Measurements from ENCODE around the gene RPS3A. TPM values are rescaled to one million over a fixed set of nuclear protein-coding genes. Genes with fewer than 3 reads are reported as not detected.

RPS3A gene
- total RNA-seq, 2 experiments from 2014 or later, result 3,925 to 4,071 TPM

DNA sequence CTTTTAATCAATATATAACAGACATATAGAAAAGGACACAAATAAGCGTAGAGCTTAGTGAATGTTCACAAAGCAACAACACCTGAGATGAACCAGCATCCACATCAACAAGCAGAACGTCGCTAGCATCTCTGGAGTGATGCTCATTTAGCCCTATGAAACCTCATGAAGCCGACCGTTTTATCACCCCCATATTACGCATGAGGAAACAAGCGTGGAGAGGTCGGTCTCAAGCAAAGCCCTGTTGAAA is 524 bp upstream of the RPS3A start:
- ATAC-seq (ENCODE audit: poor library complexity), result no peak

DNA sequence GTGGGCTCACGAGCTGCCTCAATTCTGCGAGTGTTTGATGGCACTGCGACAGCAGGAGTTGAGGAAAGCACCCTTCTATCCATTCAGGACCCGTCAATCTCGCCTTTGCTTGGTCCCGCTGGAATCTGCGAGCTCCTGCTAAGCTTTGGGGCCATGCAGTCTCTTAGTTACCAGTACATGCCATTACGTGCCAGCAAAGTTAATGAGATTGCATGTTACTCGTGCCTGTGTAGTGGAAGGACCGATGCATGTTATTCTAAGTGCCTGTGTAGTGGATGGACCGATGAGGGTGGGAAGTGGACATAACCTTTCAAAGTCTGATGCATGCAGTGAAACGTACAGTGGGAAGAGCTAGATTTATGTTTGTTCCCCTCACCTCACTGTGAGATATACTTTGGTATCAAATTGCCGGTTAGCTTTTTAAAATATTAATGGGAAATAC is 569 bp downstream of the RPS3A start:
- intact Hi-C loops (cut with DNase I, micrococcal nuclease), result loop anchor here (1.0 to 5.0 kb wide), 6 partner anchors 85 to 1679 kb away; partner anchors contain the start of genes FBXW7 (in 2 of the 2), LRBA (in 2 of the 2), ARFIP1 (in 1 of the 2) and FHIP1A (in 1 of the 2)
- no peak for ATAC-seq (ENCODE audit: poor library complexity)
- H3K36me3 Mint-ChIP-seq (ENCODE audit: low read depth), result peaks cover 59% of the 10 kb centered on the region

More for the DNA sequence above, 524 bp upstream of the RPS3A start:
- DNase-seq, result no peak
- Mint-ChIP-seq H3K4me3 (peak overlapping the region; percentile 87), H3K27me3 (no peaks in the 10 kb centered on the region), H3K36me3 (ENCODE audit: low read depth) (peaks cover 48% of the 10 kb centered on the region), H3K27ac (peak overlapping the region; percentile 88), H3K4me1 (ENCODE audit: low read depth) (peaks cover 33% of the 10 kb centered on the region), H3K9me3 (no peaks in the 10 kb centered on the region)
- Histone ChIP-seq H3K9me3 (ENCODE audit: control insufficient read depth in 1 of 2, insufficient read depth in 1 of 2, low read length in 2 of 2) (no peaks in the 10 kb centered on the region), H3K4me3 (ENCODE audit: low read length) (peak overlapping the region; percentile 74), H3K27me3 (ENCODE audit: control insufficient read depth in 1 of 2, insufficient read depth in 2 of 2, low read length in 2 of 2) (no peaks in the 10 kb centered on the region), H3K4me1 (ENCODE audit: insufficient read depth, low read length) (peaks cover 26% of the 10 kb centered on the region), H3K27ac (ENCODE audit: low read depth in 1 of 2, low read length in 2 of 2) (peak overlapping the region; percentile 82 to 97), H3K36me3 (ENCODE audit: insufficient read depth, low read length) (peaks cover 35% of the 10 kb centered on the region)
- ChIA-PET POLR2A (interaction anchor here (0.6 to 4.4 kb wide), 12 partner anchors 9 to 1681 kb away, joined by 3 to 78 read pairs (median 3); partner anchors contain the start of genes ARFIP1, GATB, LRBA and TIGD4), CTCF (interaction anchor here (0.8 to 2.4 kb wide), 8 partner anchors 11 to 1694 kb away, joined by 3 to 13 read pairs (median 4); partner anchors contain the start of genes ARFIP1, LRBA and TIGD4)
- intact Hi-C loops (cut with DNase I, micrococcal nuclease), result loop anchor here (1.0 to 5.0 kb wide), 6 partner anchors 84 to 1680 kb away; partner anchors contain the start of genes FBXW7 (in 2 of the 2), LRBA (in 2 of the 2), ARFIP1 (in 1 of the 2) and FHIP1A (in 1 of the 2)
- TF ChIP-seq, protein P1, sequence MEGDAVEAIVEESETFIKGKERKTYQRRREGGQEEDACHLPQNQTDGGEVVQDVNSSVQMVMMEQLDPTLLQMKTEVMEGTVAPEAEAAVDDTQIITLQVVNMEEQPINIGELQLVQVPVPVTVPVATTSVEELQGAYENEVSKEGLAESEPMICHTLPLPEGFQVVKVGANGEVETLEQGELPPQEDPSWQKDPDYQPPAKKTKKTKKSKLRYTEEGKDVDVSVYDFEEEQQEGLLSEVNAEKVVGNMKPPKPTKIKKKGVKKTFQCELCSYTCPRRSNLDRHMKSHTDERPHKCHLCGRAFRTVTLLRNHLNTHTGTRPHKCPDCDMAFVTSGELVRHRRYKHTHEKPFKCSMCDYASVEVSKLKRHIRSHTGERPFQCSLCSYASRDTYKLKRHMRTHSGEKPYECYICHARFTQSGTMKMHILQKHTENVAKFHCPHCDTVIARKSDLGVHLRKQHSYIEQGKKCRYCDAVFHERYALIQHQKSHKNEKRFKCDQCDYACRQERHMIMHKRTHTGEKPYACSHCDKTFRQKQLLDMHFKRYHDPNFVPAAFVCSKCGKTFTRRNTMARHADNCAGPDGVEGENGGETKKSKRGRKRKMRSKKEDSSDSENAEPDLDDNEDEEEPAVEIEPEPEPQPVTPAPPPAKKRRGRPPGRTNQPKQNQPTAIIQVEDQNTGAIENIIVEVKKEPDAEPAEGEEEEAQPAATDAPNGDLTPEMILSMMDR (IDR thresholded peaks at IDR 0.05), result no peak

DNA sequence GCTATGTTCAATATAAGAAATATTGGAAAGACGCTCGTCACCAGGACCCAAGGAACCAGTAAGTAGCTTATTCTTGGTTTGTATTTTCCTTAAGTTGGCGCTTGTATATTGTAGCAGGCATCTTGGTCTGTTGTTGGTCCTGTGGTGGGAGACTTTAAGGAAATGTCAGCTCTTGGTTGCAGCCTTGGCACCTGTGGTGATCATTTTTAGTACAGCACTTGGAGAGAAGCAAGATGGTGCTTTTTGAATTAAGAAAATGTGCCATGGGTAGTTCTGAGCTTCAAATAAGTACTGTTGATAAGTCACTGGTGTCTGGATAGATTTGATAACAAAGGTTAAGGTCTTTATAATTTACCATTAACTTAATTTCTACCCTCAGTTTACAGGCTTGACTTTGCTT is 1.1 kb downstream of the RPS3A start:
- peak overlapping the region; percentile 74 for H3K4me3 ChIP-seq (ENCODE audit: low read length)
- DNase-seq, result peak in 1 of 14 experiments; percentile 20
- intact Hi-C loops (cut with DNase I, micrococcal nuclease), result no loop called here

More for the DNA sequence above, 569 bp downstream of the RPS3A start:
- H3K27ac Mint-ChIP-seq, result peak overlapping the region; percentile 88
- no peak for DNase-seq
- POLR2A ChIA-PET, result interaction anchor here (0.7 to 4.4 kb wide), 3 partner anchors 11 to 1437 kb away, joined by 3 to 78 read pairs (median 13); partner anchors contain the start of gene LRBA
- Histone ChIP-seq H3K36me3 (ENCODE audit: insufficient read depth, low read length) (peaks cover 46% of the 10 kb centered on the region), H3K9me3 (ENCODE audit: control insufficient read depth in 1 of 2, insufficient read depth in 1 of 2, low read length in 2 of 2) (no peaks in the 10 kb centered on the region), H3K4me3 (ENCODE audit: low read length) (peak overlapping the region; percentile 74), H3K27ac (ENCODE audit: low read depth in 1 of 2, low read length in 2 of 2) (peak overlapping the region; percentile 68 to 80), H3K27me3 (ENCODE audit: control insufficient read depth in 1 of 2, insufficient read depth in 2 of 2, low read length in 2 of 2) (no peaks in the 10 kb centered on the region), H3K4me1 (ENCODE audit: insufficient read depth, low read length) (peaks cover 26% of the 10 kb centered on the region)
- peaks cover 36% of the 10 kb centered on the region for H3K4me1 Mint-ChIP-seq (ENCODE audit: low read depth)
- TF ChIP-seq, protein P1 (IDR thresholded peaks at IDR 0.05), result no peak
- CTCF ChIA-PET, result interaction anchor here (1.3 to 2.4 kb wide), 3 partner anchors 17 to 1680 kb away, joined by 3 to 6 read pairs (median 6); partner anchors contain the start of genes ARFIP1, FHIP1A and TIGD4
- H3K9me3 Mint-ChIP-seq, result no peaks in the 10 kb centered on the region
- H3K27me3 Mint-ChIP-seq, result no peaks in the 10 kb centered on the region
- peak overlapping the region; percentile 87 for H3K4me3 Mint-ChIP-seq

More for the DNA sequence above, 1.1 kb downstream of the RPS3A start:
- Mint-ChIP-seq H3K36me3 (ENCODE audit: low read depth) (peaks cover 60% of the 10 kb centered on the region), H3K27me3 (no peaks in the 10 kb centered on the region), H3K4me1 (ENCODE audit: low read depth) (peaks cover 36% of the 10 kb centered on the region), H3K27ac (peak overlapping the region; percentile 88), H3K4me3 (peak overlapping the region; percentile 87), H3K9me3 (no peaks in the 10 kb centered on the region)
- Histone ChIP-seq H3K27me3 (ENCODE audit: control insufficient read depth in 1 of 2, insufficient read depth in 2 of 2, low read length in 2 of 2) (no peaks in the 10 kb centered on the region), H3K36me3 (ENCODE audit: insufficient read depth, low read length) (peaks cover 51% of the 10 kb centered on the region), H3K27ac (ENCODE audit: low read depth in 1 of 2, low read length in 2 of 2) (peak overlapping the region; percentile 68 to 80), H3K4me1 (ENCODE audit: insufficient read depth, low read length) (peaks cover 26% of the 10 kb centered on the region), H3K9me3 (ENCODE audit: control insufficient read depth in 1 of 2, insufficient read depth in 1 of 2, low read length in 2 of 2) (no peaks in the 10 kb centered on the region)
- TF ChIP-seq, protein P1 (IDR thresholded peaks at IDR 0.05), result no peak
- ChIA-PET CTCF (interaction anchor here (1.3 to 2.4 kb wide), 2 partner anchors 308 to 1679 kb away, joined by 3 to 6 read pairs; partner anchors contain the start of genes ARFIP1, FHIP1A and TIGD4), POLR2A (interaction anchor here (2.4 to 4.4 kb wide), 2 partner anchors 85 to 1437 kb away, joined by 13 to 78 read pairs; partner anchors contain the start of gene LRBA)
- no peak for ATAC-seq (ENCODE audit: poor library complexity)
